B cell (primary cell): ENCODE measurements around the gene LSM10. TPM values are rescaled to one million over a fixed set of nuclear protein-coding genes. Genes with fewer than 3 reads are reported as not detected.

Experiments used
- ATAC-seq: fragments of 200-7000 bp; cut with Tn5 transposase; one replicate; pipeline ENCODE4 v1.10.0; 2021; ENCODE audit warnings: low read depth, mild to moderate bottlenecking, moderate number of reproducible peaks, moderate library complexity
- CTCF ChIA-PET: fragments of 350-600 bp; sonication (Branson Sonifier 250); formaldehyde crosslinking; loops from one replicate; lab custom pipeline; 2021; ENCODE audit warnings: antibody characterized with exemption, inconsistent platforms; lab: Charles Lee
- POLR2A ChIA-PET: fragments of 350-600 bp; sonication (Branson Sonifier 250); formaldehyde crosslinking; loops from one replicate; lab custom pipeline; 2021; ENCODE audit warnings: antibody characterized with exemption; lab: Charles Lee
- DNase-seq: peaks from one replicate; pipeline ENCODE4 v3.0.0; 2013
- H2AFZ ChIP-seq: 2 replicates; pipeline ENCODE4 v1.6.1; 2012; ENCODE audit warnings: mild to moderate bottlenecking, low read depth, low read length; ENCODE audit not compliant: insufficient read depth, poor library complexity, severe bottlenecking
- H3K27ac ChIP-seq, 2 donors: 1 replicate in 1 of 2; 2 replicates in 1 of 2; pipeline ENCODE4 v1.5.1; 2012 to 2013; ENCODE audit warnings: low read length in 2 of 2, mild to moderate bottlenecking in 2 of 2, moderate library complexity in 1 of 2
- H3K27me3 ChIP-seq, 4 experiments: fragments of 200-600 bp in 1 of 4; sonication (generic) in 1 of 4; replicated peaks in 1 of 4; 1 replicate in 2 of 4; 2 replicates in 2 of 4; pipeline versions ENCODE4 v1.6.1 to v1.7.0; 2013 to 2016; ENCODE audit warnings: low read length in 3 of 4, mild to moderate bottlenecking in 2 of 4, mixed read lengths in 1 of 4, moderate library complexity in 1 of 4; ENCODE audit not compliant: insufficient read depth in 4 of 4, control insufficient read depth in 3 of 4; ENCODE audit errors: control extremely low read depth in 1 of 4
- H3K36me3 ChIP-seq, 2 experiments: replicated peaks in 1 of 2; 1 replicate in 1 of 2; 2 replicates in 1 of 2; pipeline versions ENCODE4 v1.6.1 to v1.7.1; 2013; ENCODE audit warnings: low read length in 1 of 2; ENCODE audit not compliant: insufficient read depth in 2 of 2, control insufficient read depth in 1 of 2; ENCODE audit errors: control extremely low read depth in 1 of 2, extremely low read depth in 1 of 2
- H3K4me1 ChIP-seq, 2 donors: fragments of 200-600 bp in 1 of 2; sonication (generic) in 1 of 2; 1 replicate in 1 of 2; 2 replicates in 1 of 2; pipeline versions ENCODE4 v1.5.1 to v1.6.1; 2013 to 2017; ENCODE audit warnings: low read length in 2 of 2; ENCODE audit not compliant: control insufficient read depth in 2 of 2, insufficient read depth in 2 of 2
- H3K4me2 ChIP-seq: replicated peaks from 2 replicates; pipeline ENCODE3; 2012; ENCODE audit warnings: mild to moderate bottlenecking, low read depth, low read length; ENCODE audit not compliant: poor library complexity, severe bottlenecking
- H3K4me3 ChIP-seq, 5 experiments: fragments of 200-600 bp in 1 of 5; sonication (generic) in 1 of 5; 1 replicate in 3 of 5; 2 replicates in 2 of 5; pipeline versions ENCODE4 v1.5.1 to v1.7.0; 2011 to 2016; ENCODE audit warnings: low read length in 4 of 5, mild to moderate bottlenecking in 4 of 5, low read depth in 2 of 5, control low read depth in 1 of 5, moderate library complexity in 1 of 5; ENCODE audit not compliant: insufficient read depth in 1 of 5; ENCODE audit errors: control extremely low read depth in 1 of 5, extremely low read depth in 1 of 5
- H3K79me2 ChIP-seq: fragments of 200-600 bp; sonication (generic); one replicate; pipeline ENCODE4 v1.6.0; 2016; ENCODE audit warnings: low read length; ENCODE audit not compliant: control insufficient read depth, insufficient read depth
- H3K9ac ChIP-seq: fragments of 200-600 bp; sonication (generic); 2 replicates; pipeline ENCODE4 v1.6.1; 2017; ENCODE audit warnings: mild to moderate bottlenecking, low read length, moderate library complexity
- H3K9me3 ChIP-seq, 3 donors: one replicate each; pipeline versions ENCODE4 v1.6.1 to v1.7.1; 2013; ENCODE audit warnings: low read length in 2 of 3; ENCODE audit not compliant: control insufficient read depth in 2 of 3, insufficient read depth in 1 of 3; ENCODE audit errors: control extremely low read depth in 1 of 3
- H4K20me1 ChIP-seq: 2 replicates; pipeline ENCODE4 v1.6.0; 2012; ENCODE audit warnings: mild to moderate bottlenecking, low read length; ENCODE audit not compliant: insufficient read depth, control insufficient read depth, poor library complexity, severe bottlenecking
- H3K27ac Mint-ChIP-seq: one replicate; pipeline ENCODE4 v1.8.0; 2021; ENCODE audit warnings: mixed read lengths
- H3K27me3 Mint-ChIP-seq: one replicate; pipeline ENCODE4 v1.8.0; 2021; ENCODE audit warnings: mixed read lengths
- H3K4me1 Mint-ChIP-seq: one replicate; pipeline ENCODE4 v1.8.0; 2021; ENCODE audit warnings: mixed read lengths
- H3K4me3 Mint-ChIP-seq: one replicate; pipeline ENCODE4 v1.8.0; 2021; ENCODE audit warnings: mixed read lengths
- H3K9me3 Mint-ChIP-seq: one replicate; pipeline ENCODE4 v1.8.0; 2022; ENCODE audit warnings: mixed read lengths; ENCODE audit not compliant: insufficient read depth
- EZH2 ChIP-seq: IDR thresholded peaks from 2 replicates; pipeline ENCODE4 v1.6.1; 2012; ENCODE audit warnings: borderline replicate concordance, low read depth, mild to moderate bottlenecking, moderate library complexity, low read length; ENCODE audit not compliant: insufficient read depth, poor library complexity, severe bottlenecking
- WGBS: methylation state at CpG from one replicate; pipeline ENCODE4 v1.1.5; 2013; ENCODE audit warnings: missing lambda C conversion rate; ENCODE audit not compliant: insufficient coverage; 5-methylcytosine and 5-hydroxymethylcytosine counted together
- intact Hi-C: fragments of 100-400 bp; cut with micrococcal nuclease; formaldehyde crosslinking; loops from one replicate; pipeline ENCODE4 v1.10.0; 2022
- polyA plus RNA-seq: library from polyadenylated mRNA; depleted of rRNA; stranded (reverse); fragments of >200 nt; gene quantifications from 2 replicates; pipeline ENCODE4 v1.2.3, GENCODE V29; 2012
- total RNA-seq, 2 donors: library from RNA; stranded (reverse); fragments of 120-200 nt in 1 of 2; gene quantifications; 1 replicate in 1 of 2; 2 replicates in 1 of 2; pipeline versions ENCODE4 v1.2.3 to v1.2.4, GENCODE V29; 2013 to 2022
- TF ChIP-seq, protein P1 (sequence below): fragments of 200-600 bp; IDR thresholded peaks from one replicate; pipeline ENCODE4 v1.8.0; 2022; ENCODE audit warnings: antibody characterized with exemption, mild to moderate bottlenecking

Gene LSM10
- total and polyA plus RNA-seq, 2 donors (not counting 1 experiment from before 2014, with no cell fraction given) = 73.5 to 136 TPM

DNA sequence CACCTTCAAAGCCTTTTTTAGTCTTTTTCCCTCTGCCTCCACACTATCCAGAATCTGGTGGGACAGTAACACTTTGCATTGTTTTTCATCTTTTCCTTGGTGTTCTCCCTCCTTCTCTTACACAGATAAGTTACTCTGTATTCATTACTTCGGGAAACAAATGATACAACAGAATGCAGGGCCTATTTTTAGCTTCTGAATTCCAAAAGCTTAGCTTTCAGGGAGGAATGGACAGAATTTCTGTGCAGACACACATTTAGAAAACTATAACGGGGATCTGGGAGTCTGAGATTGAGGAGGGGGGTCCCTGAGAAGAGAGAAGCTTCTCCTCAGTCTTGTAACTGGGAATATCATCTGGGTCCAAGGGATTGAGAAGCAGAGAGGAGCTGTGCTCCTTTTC is 8.4 kb downstream of the LSM10 start:
- no peak for TF ChIP-seq EZH2
- TF ChIP-seq, protein P1, sequence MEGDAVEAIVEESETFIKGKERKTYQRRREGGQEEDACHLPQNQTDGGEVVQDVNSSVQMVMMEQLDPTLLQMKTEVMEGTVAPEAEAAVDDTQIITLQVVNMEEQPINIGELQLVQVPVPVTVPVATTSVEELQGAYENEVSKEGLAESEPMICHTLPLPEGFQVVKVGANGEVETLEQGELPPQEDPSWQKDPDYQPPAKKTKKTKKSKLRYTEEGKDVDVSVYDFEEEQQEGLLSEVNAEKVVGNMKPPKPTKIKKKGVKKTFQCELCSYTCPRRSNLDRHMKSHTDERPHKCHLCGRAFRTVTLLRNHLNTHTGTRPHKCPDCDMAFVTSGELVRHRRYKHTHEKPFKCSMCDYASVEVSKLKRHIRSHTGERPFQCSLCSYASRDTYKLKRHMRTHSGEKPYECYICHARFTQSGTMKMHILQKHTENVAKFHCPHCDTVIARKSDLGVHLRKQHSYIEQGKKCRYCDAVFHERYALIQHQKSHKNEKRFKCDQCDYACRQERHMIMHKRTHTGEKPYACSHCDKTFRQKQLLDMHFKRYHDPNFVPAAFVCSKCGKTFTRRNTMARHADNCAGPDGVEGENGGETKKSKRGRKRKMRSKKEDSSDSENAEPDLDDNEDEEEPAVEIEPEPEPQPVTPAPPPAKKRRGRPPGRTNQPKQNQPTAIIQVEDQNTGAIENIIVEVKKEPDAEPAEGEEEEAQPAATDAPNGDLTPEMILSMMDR = no peak
- no peaks in the 10 kb centered on the region for H3K9me3 Mint-ChIP-seq
- no peak overlapping the region for H2AFZ ChIP-seq
- peaks cover 80% of the 10 kb centered on the region for H3K4me1 Mint-ChIP-seq
- ATAC-seq = no peak
- intact Hi-C loops = loop anchor here (5.0 kb wide), 1 partner anchor 1088 kb away; no protein-coding TSS in a partner anchor
- H3K27me3 Mint-ChIP-seq = no peaks in the 10 kb centered on the region
- H3K79me2 ChIP-seq = peaks cover 72% of the 10 kb centered on the region
- H3K9ac ChIP-seq = no peak overlapping the region
- peak overlapping the region; percentile 65 for H3K4me3 Mint-ChIP-seq
- no CpG with 5 or more reads among the region's 2 CpGs for WGBS
- DNase-seq = no peak
- peak overlapping the region in 1 of 5 experiments; percentile 46 for H3K4me3 ChIP-seq
- peak overlapping the region; percentile 88 to 92 for H3K27ac ChIP-seq
- peaks cover 0 to 34% of the 10 kb centered on the region in 2 experiments for H3K36me3 ChIP-seq
- ChIA-PET CTCF (interaction anchor here (1.1 to 3.2 kb wide), 5 partner anchors 18 to 240 kb away, joined by 4 to 29 read pairs (median 6); partner anchors contain the start of gene TRAPPC3), POLR2A (interaction anchor here (3.4 kb wide), 1 partner anchor 8 kb away, joined by 34 read pairs; the partner anchor contains the start of gene LSM10)
- peak overlapping the region; percentile 72 for H3K4me2 ChIP-seq
- peaks cover 12% of the 10 kb centered on the region for H4K20me1 ChIP-seq
- H3K4me1 ChIP-seq = peaks cover 76 to 88% of the 10 kb centered on the region in 2 donors
- peaks cover 0 to 4% (median 0%) of the 10 kb centered on the region in 3 donors for H3K9me3 ChIP-seq
- H3K27me3 ChIP-seq = no peaks in the 10 kb centered on the region
- H3K27ac Mint-ChIP-seq = peak overlapping the region; percentile 86
